GM19395 (cell line): ENCODE data around the gene MAFG.

Source experiments
- ATAC-seq: cut with Tn5 transposase; IDR thresholded peaks from one replicate; pipeline ENCODE4 v1.9.1; 2021; ENCODE audit warnings: mild to moderate bottlenecking, moderate library complexity; ENCODE audit not compliant: unreplicated experiment

The MAFG gene

GRCh38 chr17:81870131-81870980 lies 57.2 kb downstream of the MAFG start:
- no peak for ATAC-seq

DNA sequence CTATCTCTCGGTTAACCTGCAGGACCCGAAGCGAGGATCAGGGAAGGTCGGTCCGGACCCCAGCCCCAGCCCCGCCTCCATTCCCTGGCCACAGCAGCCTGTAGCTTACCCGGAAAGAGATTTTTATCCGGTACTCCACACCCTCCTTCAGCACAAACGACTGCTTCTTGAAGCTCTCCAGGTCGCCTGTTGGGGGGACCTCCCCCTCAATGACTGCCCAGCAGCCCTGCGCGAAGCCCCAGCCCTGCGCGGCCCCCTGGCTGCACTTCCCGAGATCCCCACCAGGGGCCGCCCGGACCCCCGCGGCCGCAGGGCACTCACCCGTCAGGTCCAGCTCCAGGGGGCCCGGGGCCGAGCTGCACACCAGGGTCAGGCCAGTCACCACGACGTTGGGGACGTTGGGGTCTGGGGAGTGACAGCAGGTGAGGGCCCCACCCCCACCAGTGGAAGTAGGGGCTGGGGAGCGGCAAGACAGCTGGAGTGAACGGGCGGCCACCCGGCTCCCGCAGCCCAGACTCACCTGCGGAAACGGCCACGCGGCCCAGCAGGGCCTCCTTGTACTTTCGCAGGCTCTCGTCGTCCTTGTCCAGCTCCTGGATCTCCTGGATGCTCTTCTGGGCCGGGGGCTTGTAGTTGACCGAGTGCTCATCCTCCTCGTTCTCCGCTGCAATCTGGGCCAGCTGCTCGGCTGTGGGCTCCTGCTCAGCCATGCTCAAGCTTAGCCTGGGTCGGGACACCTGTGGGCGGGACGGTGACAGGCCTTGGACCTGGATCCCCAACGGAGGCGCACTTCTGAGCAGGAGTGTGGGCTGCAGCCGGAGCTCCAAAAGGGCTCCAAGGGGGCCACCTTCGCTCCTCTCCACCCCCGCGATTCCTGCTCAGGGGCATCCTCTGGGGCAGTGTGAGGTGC lies 58.1 kb downstream of the MAFG start:
- no peak for ATAC-seq

- no peak for ATAC-seq
These were observed 58.8 kb downstream of the MAFG start for GRCh38 chr17:81868674-81869220.
